Suprapubic skin (tissue), 3 donors: ENCODE data around the gene COX6A1.

ENCODE experiments used
- CTCF ChIP-seq, 2 donors: fragments of 200-600 bp in 1 of 2; fragments of 450-650 bp in 1 of 2; sonication (generic) in 1 of 2; IDR thresholded peaks; one replicate each; pipeline ENCODE4 v1.5.1; 2016 to 2019; ENCODE audit warnings: antibody characterized with exemption in 2 of 2, mild to moderate bottlenecking in 1 of 2, moderate library complexity in 1 of 2
- EP300 ChIP-seq: sonication (generic); formaldehyde crosslinking; IDR thresholded peaks from one replicate; pipeline ENCODE4 v1.6.1; 2017; ENCODE audit warnings: antibody characterized with exemption

- no peak for TF ChIP-seq CTCF (IDR thresholded peaks at IDR 0.05)
- TF ChIP-seq EP300, result no peak
Measured at GRCh38 chr12:120462099-120462640, 24.3 kb downstream of the COX6A1 start.
